ENCODE measurements around the gene CREB5.

- TF ChIP-seq POLR2AphosphoS5 (IDR thresholded peaks at IDR 0.05; ENCODE audit: low read depth, low read length), result no peak
- TF ChIP-seq SIN3A (IDR thresholded peaks at IDR 0.05; ENCODE audit: borderline replicate concordance, insufficient read depth, low read length), result no peak
- TF ChIP-seq REST (IDR thresholded peaks at IDR 0.05; ENCODE audit: insufficient read depth in 1 of 2, low read depth in 2 of 2, low read length in 2 of 2), result no peak
Measured at GRCh38 chr7:28640001-28640400, 227.7 kb downstream of the CREB5 start.
